Measurements from ENCODE around the gene MPLKIP.
"Not testable (repeated sequence)": the region's sequence is repeated elsewhere in the genome, so short reads cannot be mapped to it uniquely, and the experiment has no call there.

Gene MPLKIP

DNA sequence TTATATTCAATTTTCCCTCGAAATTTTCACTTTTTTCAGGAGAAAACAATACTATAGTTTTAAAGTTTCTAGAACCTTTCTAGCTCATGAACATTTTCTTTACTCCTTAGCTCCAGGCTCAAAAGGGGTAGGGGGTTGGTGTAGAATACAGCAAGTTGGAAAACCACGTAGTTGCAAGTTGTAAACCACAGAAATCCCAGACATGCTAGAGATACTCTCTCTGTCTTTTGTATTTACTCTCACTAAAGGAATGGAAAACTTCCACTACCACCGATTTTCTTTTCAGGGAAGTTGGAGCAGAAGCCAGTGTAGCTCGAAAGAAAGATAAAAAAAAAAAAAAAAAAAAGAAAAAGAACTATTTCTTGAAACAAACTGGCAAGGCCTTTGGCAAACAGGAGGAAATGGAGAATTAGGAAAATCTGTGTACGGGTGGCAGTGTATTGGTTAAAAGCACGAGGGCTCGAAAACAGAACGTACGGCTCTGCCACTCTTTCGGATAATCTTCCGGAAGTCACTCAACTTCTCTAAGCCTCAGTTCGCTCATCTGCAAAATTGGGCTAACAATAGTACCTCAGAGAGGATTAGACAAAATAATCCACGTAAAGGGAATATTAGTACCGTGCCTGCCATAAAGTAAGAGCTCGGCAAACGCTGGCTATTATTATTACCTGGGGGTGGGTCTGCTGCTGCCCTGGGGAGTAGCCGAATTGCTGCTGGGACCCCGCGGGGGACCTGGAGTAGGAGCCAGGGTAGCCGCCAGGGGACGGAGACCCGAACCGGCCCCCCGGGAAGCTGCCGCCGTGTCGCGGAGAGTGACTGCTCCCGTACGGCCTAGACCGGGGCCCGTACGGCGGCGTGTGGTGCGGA, 628 bp downstream of the MPLKIP start:
- no peak for DNase-seq (ENCODE audit: low read depth)

DNA sequence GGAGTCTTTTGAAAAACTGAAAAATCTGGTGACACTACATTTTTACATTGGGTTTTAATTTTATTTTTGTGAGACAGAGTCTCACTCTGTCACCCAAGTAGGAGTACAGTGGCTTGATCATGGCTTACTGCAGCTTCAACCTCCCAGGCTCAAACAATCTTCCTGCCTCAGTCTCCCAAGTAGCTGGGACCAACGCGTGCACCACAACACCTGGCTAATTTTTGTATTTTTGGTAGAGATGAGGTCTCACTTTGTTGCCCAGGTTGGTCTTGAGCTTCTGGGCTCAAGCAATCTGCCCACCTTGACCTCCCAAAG, 11.5 kb downstream of the MPLKIP start:
- no peak for DNase-seq (ENCODE audit: low read depth)

DNA sequence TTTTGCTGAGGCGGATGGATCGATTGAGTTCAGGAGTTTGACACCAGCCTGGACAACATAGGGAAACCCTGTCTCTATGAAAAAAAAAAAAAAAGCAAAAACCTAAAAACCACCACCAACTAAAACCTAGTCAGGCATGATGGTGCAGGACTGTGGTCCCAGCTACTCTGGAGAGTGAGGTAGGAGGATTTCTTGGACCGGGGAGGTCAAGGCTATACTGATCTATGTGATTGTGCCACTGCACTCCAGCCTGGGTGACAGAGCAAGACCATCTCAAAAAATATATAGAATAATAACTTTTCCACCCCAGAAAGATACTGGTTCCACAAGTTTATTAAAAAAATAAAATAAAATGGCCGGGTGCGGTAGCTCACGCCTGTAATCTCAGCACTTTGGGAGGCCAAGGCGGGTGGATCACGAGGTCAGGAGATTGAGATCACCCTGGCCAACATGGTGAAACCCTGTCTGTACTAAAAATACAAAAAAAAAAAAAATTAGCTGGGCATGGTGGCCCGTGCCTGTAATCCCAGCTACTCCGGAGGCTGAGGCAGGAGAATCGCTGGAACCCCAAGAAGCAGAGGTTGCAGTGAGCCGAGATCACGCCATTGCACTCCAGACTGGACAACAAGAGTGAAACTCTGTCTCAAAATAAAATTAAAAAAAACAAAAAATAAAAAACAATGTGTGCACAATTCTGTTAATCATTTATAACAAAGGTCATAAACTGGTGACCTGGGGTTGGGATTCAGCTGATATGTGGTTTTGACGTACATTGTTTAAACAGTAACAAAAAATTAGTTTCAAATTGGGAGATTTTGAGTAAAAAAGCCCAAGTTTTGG, 12.1 kb downstream of the MPLKIP start:
- DNase-seq (ENCODE audit: low read depth) = not testable (repeated sequence)

DNA sequence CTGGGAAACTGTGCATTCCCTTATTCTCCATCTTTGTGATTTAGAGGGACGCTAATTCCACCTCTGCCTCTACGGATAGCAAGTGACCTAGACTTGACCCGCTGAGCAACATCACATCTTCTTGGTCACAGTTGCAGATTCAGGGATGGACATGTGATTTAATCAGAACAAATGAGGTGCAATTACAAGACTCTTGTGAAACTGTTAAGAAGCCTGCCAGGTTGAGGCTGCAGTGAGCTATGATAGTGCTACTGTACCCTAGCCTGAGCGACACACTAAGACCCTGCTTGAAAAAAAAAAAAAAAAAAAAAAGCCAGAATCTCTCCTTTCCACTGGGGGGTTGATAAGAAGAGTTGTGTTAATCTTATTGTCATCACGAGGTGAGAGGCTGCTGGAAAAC, 14.4 kb downstream of the MPLKIP start:
- no peak for DNase-seq (ENCODE audit: low read depth)

DNA sequence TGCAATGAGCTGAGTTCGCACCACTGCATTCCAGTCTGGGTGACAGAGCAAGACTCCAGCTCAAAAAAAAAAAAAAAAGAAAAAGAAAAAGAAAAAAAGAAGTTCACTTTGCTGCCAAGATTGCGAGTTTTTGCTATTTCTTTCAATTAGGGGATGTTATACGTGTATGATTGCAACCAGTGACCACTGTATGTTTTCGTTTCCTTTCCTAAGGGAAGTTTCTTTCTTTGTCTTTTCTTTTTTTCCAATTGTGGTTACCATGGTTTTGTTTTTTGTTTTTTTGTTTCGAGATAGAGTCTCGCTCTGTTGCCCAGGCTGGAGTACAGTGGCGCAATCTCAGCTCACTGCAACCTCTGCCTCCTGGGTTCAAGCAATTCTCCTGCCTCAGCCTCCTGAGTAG, 16.2 kb downstream of the MPLKIP start:
- DNase-seq (ENCODE audit: low read depth) = not testable (repeated sequence)

- not testable (repeated sequence) for DNase-seq (ENCODE audit: low read depth)
These were observed 17.2 kb downstream of the MPLKIP start for GRCh38 chr7:40117199-40117598.

GRCh38 chr7:40115936-40116335, 18.5 kb downstream of the MPLKIP start:
- DNase-seq (ENCODE audit: low read depth) = no peak

DNA sequence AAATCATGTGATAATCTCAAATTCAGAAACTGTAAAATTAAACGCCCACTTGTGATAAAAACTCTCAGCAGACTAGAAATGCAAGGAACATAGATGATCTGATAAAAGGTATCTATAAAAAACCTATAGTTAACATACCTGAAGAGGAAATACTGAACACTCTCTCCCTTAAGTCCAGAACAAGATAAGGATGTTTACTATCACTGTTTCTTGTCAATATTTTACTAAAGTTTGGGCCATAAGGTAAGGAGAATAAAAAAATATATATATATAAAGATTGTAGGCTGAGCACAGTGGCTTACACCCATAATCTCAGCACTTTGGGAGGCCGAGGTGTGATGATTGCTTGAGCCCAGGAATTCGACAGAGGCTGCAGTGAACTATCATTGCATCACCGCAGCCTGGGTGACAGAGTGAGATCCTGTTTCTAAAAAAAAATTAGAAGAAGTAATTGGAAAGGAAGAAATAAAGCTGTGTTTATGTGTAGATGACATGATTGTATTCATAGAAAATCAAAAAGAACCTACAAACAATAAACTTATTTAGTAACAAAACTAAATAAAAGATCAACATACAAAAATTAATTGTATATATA, 28.4 kb downstream of the MPLKIP start:
- DNase-seq (ENCODE audit: low read depth) = no peak

DNA sequence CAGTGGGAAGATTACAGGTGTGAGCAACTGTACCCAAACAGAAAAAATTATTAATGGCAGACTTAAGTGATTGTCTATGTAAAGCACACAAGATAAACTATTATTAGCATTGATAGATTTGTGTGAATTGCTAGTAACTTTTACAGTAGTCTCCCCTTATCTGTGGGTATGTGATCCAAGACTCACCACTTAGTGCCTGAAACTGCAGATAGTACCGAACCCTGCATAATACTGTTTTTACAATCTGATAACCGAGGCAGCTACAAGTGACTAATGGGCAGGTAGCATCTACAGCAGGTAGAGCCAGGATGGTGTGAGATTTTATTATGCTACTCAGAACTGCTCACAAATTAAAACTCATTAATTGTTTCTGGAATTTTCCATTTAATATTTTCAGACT, 31.5 kb downstream of the MPLKIP start:
- no peak for DNase-seq (ENCODE audit: low read depth)

DNA sequence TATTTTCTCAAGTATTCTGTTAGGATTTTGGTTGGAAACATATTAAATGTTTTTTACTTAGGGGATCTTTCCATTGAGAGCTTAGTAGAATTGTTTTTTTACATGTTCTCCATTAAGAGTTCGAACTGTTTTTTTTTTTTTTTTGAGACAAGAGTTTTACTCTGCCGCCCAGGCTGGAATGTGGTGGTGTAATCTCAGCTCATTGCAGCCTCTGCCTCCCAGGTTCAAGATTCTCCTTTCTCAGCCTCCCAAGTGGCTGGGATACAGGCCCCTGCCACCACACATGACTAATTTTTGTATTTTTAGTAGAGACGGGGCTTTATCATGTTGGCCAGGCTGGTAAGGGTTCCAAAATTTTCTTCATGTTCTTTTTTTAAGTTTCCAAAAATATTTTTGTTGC, 33.2 kb downstream of the MPLKIP start:
- DNase-seq (ENCODE audit: low read depth) = no peak

GRCh38 chr7:40099837-40100236, 34.6 kb downstream of the MPLKIP start:
- no peak for DNase-seq (ENCODE audit: low read depth)

DNA sequence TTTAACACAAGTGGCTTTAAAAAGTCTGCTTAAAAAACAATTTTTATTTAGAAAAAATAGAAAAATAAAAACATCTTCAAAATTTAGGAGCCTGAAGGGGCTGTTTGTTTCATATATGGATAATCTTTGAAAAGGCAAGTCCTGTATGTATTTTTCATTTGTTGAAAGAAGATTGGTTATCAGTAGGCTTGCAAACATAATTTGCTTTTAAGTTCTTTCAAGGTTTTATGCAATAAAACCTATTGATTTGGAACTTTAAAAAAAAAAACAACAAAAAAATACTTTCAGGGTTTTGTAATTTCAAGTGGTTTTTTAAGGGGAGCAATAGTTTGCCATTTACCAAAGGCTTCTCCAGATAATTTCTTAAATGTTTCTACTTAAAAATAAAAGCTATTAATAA, 35.6 kb downstream of the MPLKIP start:
- DNase-seq (ENCODE audit: low read depth) = no peak

GRCh38 chr7:40097728-40098127, 36.7 kb downstream of the MPLKIP start:
- DNase-seq (ENCODE audit: low read depth) = no peak

DNA sequence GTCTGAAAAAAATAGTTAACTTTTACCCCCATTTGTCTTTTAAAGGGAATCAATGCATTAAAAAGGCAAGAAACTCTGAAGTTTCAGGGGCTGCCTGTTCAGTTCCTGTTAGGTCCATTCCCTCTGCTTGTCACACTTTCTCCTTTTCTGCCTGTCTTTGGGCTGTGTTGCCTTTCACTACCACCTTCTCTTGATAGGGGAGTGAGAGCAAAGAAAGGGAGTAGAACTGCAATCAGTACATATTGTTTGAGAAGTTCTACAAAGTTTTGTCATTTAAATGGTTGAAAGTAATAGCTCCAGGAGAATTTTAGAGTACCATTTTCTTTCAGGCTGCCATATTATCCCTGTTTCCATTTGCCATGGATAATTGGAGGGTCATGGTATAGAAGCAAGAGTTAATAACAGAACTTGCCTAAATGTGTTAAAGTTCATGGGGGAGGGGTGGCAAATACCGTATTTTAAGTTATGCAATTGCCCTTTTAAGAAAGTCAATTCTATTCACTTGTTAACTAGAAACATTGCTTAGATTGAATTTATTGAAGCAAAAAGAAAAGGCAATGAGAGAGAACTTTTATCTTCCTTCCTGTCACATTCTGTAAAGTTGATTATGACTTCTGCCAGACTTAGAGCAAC, 38.6 kb downstream of the MPLKIP start:
- DNase-seq (ENCODE audit: low read depth) = no peak

DNA sequence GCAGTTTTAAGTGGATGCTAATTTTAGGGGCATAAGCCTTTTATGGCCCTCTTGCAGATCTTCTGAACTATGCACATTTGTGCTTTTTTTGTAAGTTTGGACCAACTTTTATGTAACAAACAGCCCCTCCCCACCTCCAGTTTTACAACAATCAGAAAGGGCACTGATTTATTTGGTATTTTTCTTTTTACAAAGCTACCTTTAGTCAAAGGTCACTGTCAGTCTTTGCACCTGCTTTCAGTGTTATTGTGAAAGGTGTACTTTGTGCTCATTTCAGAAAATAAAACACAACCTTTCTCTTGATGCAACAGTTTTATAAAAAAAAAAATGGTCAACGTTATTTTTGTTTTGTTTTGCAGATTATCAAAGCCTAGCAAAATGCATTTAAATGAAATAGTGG, 39.2 kb downstream of the MPLKIP start:
- no peak for DNase-seq (ENCODE audit: low read depth)

DNA sequence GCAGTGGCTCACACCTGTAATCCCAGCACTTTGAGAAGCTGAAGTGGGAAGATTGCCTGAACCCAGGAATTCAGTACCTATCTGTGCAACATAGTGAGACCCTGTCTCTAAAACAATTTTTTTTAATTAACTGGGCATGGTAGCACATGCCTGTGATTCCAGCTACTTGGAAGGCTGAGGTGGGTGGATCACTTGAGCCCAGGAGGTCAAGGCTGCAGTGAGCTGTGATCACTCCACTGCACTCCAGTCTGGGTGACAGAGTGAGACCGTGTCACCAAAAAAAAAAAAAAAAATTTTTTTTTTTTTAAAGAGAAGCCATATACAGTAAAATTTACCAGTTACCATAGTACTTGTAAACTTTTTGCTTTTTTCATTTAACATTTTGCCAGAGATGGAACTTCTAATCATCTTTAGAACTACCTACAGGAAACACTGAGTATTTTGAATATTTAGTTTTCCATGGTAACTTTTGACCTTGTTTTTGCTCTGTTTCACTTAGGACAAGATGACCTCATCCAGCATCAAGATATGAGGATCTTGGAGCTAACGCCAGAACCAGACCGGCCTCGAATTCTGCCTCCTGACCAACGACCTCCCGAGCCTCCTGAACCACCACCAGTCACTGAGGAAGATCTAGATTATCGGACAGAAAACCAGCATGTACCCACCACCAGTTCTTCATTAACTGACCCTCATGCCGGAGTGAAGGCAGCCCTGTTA, 40.6 kb downstream of the MPLKIP start:
- no peak for DNase-seq (ENCODE audit: low read depth)

- no peak for DNase-seq (ENCODE audit: low read depth)
These were observed 42.2 kb downstream of the MPLKIP start for GRCh38 chr7:40092182-40092581.

DNA sequence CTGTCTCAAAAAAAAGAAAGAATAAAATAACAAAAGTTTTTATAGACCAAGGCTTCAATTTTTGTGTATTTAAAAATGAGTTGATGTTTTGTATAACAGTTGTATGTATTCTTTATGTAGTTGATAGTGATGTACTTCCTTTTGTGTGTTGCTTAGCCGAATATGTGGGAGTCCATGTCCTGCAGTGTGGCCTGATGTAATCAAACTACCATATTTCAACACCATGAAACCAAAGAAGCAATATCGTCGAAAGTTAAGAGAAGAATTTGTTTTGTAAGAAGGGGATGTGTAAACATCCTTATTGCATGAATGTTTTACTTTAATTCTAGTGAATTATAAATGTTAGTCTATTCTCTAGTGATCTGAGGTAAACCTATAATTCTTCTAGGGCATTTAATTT, 56.6 kb downstream of the MPLKIP start:
- DNase-seq (ENCODE audit: low read depth) = no peak

Measured in stimulated activated CD8-positive, alpha-beta memory T cell treated with anti-CD3 and anti-CD28 coated beads, Interleukin-12 subunit alpha, Interleukin-12 subunit beta, amount 100 ng/mL, for 4 hours (primary cell).